Neural cell (in vitro differentiated cells): ENCODE data around the gene LCE1F. TPM values are rescaled to one million over a fixed set of nuclear protein-coding genes. Genes with fewer than 3 reads are reported as not detected.

Source experiments
- H2AFZ ChIP-seq: fragments of 200-600, 300-800 bp; sonication (generic), shearing (Covaris generic); 2 replicates; pipeline ENCODE4 v1.6.0; 2014; ENCODE audit warnings: low read depth, mild to moderate bottlenecking, antibody characterized with exemption, low read length, moderate library complexity
- H3F3A ChIP-seq: fragments of 200-600 bp; shearing (Covaris generic); 2 replicates; pipeline ENCODE4 v1.6.1; 2016; ENCODE audit warnings: mild to moderate bottlenecking, moderate library complexity, mixed read lengths, antibody characterized with exemption, low read length; ENCODE audit not compliant: insufficient read depth, poor library complexity, severe bottlenecking
- H3K27ac ChIP-seq: fragments of 200-600, 300-800 bp; sonication (generic), shearing (Covaris generic); 2 replicates; pipeline ENCODE4 v1.5.1; 2014; ENCODE audit warnings: mild to moderate bottlenecking, low read length, moderate library complexity
- H3K27me3 ChIP-seq: fragments of 300-800, 200-600 bp; sonication (generic), shearing (Covaris generic); 2 replicates; pipeline ENCODE4 v1.6.0; 2014; ENCODE audit warnings: mild to moderate bottlenecking, low read depth, low read length, moderate library complexity; ENCODE audit not compliant: insufficient read depth
- H3K36me3 ChIP-seq: fragments of 300-800, 200-600 bp; sonication (generic), shearing (Covaris generic); 2 replicates; pipeline ENCODE4 v1.5.1; 2014; ENCODE audit warnings: mild to moderate bottlenecking, antibody characterized with exemption, low read length, moderate library complexity; ENCODE audit not compliant: insufficient read depth
- H3K4me2 ChIP-seq: fragments of 300-800, 200-600 bp; sonication (generic), shearing (Covaris generic); 2 replicates; pipeline ENCODE4 v1.6.0; 2014; ENCODE audit warnings: mild to moderate bottlenecking, low read length
- H3K4me3 ChIP-seq: fragments of 300-800, 200-600 bp; sonication (generic), shearing (Covaris generic); 2 replicates; pipeline ENCODE4 v1.5.1; 2014; ENCODE audit warnings: mild to moderate bottlenecking, low read length, moderate library complexity
- H3K79me2 ChIP-seq: fragments of 200-600 bp; shearing (Covaris generic); replicated peaks from 2 replicates; pipeline ENCODE4 v1.6.0; 2014; ENCODE audit warnings: mild to moderate bottlenecking, low read length, moderate library complexity; ENCODE audit not compliant: insufficient read depth
- H3K9ac ChIP-seq: fragments of 300-800, 200-600 bp; sonication (generic), shearing (Covaris generic); 2 replicates; pipeline ENCODE4 v1.6.1; 2016; ENCODE audit warnings: mild to moderate bottlenecking, low read length, mixed read lengths
- H3K9me2 ChIP-seq: fragments of 200-600 bp; shearing (Covaris generic); 2 replicates; pipeline ENCODE4 v1.6.1; 2016; ENCODE audit warnings: mild to moderate bottlenecking, low read length, mixed read lengths; ENCODE audit not compliant: insufficient read depth
- H3K9me3 ChIP-seq: fragments of 200-600, 300-800 bp; sonication (generic), shearing (Covaris generic); 2 replicates; pipeline ENCODE4 v1.6.1; 2016; ENCODE audit warnings: mild to moderate bottlenecking, mixed run types, low read length, moderate library complexity, mixed read lengths
- H4K20me1 ChIP-seq: fragments of 200-600 bp; shearing (Covaris generic); 2 replicates; pipeline ENCODE4 v1.6.1; 2016; ENCODE audit warnings: mild to moderate bottlenecking, mixed run types; ENCODE audit not compliant: insufficient read depth
- CTCF ChIP-seq: fragments of 450-650 bp; IDR thresholded peaks from 2 replicates; pipeline ENCODE4 v1.5.1; 2014; ENCODE audit warnings: antibody characterized with exemption, mild to moderate bottlenecking, moderate library complexity; ENCODE audit not compliant: poor library complexity, severe bottlenecking
- EP300 ChIP-seq: fragments of 450-650 bp; conservative IDR thresholded peaks from 2 replicates; pipeline ENCODE4 v1.6.1; 2014; ENCODE audit warnings: antibody characterized with exemption, mild to moderate bottlenecking, moderate library complexity; ENCODE audit not compliant: poor library complexity, severe bottlenecking
- EZH2 ChIP-seq: fragments of 200-600, 300-800 bp; shearing (Covaris generic), sonication (generic); IDR thresholded peaks from 2 replicates; pipeline ENCODE4 v1.6.1; 2014; ENCODE audit warnings: antibody characterized with exemption, low read length, borderline replicate concordance, mild to moderate bottlenecking; ENCODE audit not compliant: insufficient read depth, poor library complexity, severe bottlenecking
- MXI1 ChIP-seq: fragments of 450-650 bp; conservative IDR thresholded peaks from 2 replicates; pipeline ENCODE4 v1.6.1; 2014; ENCODE audit warnings: antibody characterized with exemption, mild to moderate bottlenecking; ENCODE audit not compliant: poor library complexity, severe bottlenecking
- POLR2AphosphoS5 ChIP-seq: IDR thresholded peaks from 2 replicates; pipeline ENCODE4 v1.6.1; 2012
- RAD21 ChIP-seq: fragments of 450-650 bp; conservative IDR thresholded peaks from 2 replicates; pipeline ENCODE4 v1.6.1; 2014; ENCODE audit warnings: antibody characterized with exemption, mild to moderate bottlenecking, moderate library complexity
- REST ChIP-seq: IDR thresholded peaks from 2 replicates; pipeline ENCODE4 v1.6.1; 2012; ENCODE audit warnings: borderline replicate concordance
- SMC3 ChIP-seq: fragments of 450-650 bp; conservative IDR thresholded peaks from 2 replicates; pipeline ENCODE4 v1.6.1; 2014; ENCODE audit warnings: antibody characterized with exemption, mild to moderate bottlenecking, moderate library complexity; ENCODE audit not compliant: poor library complexity
- TAF1 ChIP-seq: IDR thresholded peaks from 2 replicates; pipeline ENCODE4 v1.6.1; 2012; ENCODE audit warnings: low read depth
- polyA plus RNA-seq: library from polyadenylated mRNA; depleted of rRNA; stranded (reverse); fragments of >200 nt; gene quantifications from 2 replicates; pipeline ENCODE4 v1.2.3, GENCODE V29; 2014

LCE1F gene
- polyA plus RNA-seq, 1 donor from 2014 or later, result not detected

- H3F3A ChIP-seq, result no peaks in the 10 kb centered on the region
- H3K9me3 ChIP-seq, result peaks cover 3% of the 10 kb centered on the region
- H3K27me3 ChIP-seq, result no peaks in the 10 kb centered on the region
- no peak overlapping the region for H3K4me3 ChIP-seq
- H3K9me2 ChIP-seq, result no peaks in the 10 kb centered on the region
- H3K9ac ChIP-seq, result no peak overlapping the region
- no peak for TF ChIP-seq SMC3
- TF ChIP-seq EZH2, result no peak
- no peak for TF ChIP-seq RAD21
- TF ChIP-seq EP300, result no peak
- no peak for TF ChIP-seq MXI1
- no peak for TF ChIP-seq TAF1
- no peak for TF ChIP-seq POLR2AphosphoS5
- no peak for TF ChIP-seq CTCF
- TF ChIP-seq REST, result no peak
- no peaks in the 10 kb centered on the region for H4K20me1 ChIP-seq
- no peaks in the 10 kb centered on the region for H3K79me2 ChIP-seq
- no peaks in the 10 kb centered on the region for H3K36me3 ChIP-seq
- H3K4me2 ChIP-seq, result no peak overlapping the region
- H3K27ac ChIP-seq, result no peak overlapping the region
- no peak overlapping the region for H2AFZ ChIP-seq
Measured at GRCh38 chr1:152752225-152752624, 22.7 kb upstream of the LCE1F start.

GRCh38 chr1:152753586-152753985 is 21.4 kb upstream of the LCE1F start:
- peaks cover 3% of the 10 kb centered on the region for H3K9me3 ChIP-seq
- no peak overlapping the region for H3K27ac ChIP-seq
- H2AFZ ChIP-seq, result no peak overlapping the region
- H4K20me1 ChIP-seq, result no peaks in the 10 kb centered on the region
- no peaks in the 10 kb centered on the region for H3K9me2 ChIP-seq
- H3K4me3 ChIP-seq, result no peak overlapping the region
- no peaks in the 10 kb centered on the region for H3K27me3 ChIP-seq
- no peaks in the 10 kb centered on the region for H3K79me2 ChIP-seq
- no peak for TF ChIP-seq RAD21
- no peak for TF ChIP-seq EZH2
- no peak for TF ChIP-seq SMC3
- no peak for TF ChIP-seq CTCF
- TF ChIP-seq REST, result no peak
- TF ChIP-seq MXI1, result no peak
- TF ChIP-seq POLR2AphosphoS5, result no peak
- no peak for TF ChIP-seq TAF1
- no peak for TF ChIP-seq EP300
- no peak overlapping the region for H3K9ac ChIP-seq
- H3F3A ChIP-seq, result no peaks in the 10 kb centered on the region
- H3K36me3 ChIP-seq, result no peaks in the 10 kb centered on the region
- H3K4me2 ChIP-seq, result no peak overlapping the region
